Nephron (organoid): Measurements from ENCODE around the gene COLQ.

Experiments used
- H3K27ac Mint-ChIP-seq, 3 experiments: 2 replicates each; pipeline ENCODE4 v1.8.0; 2020; ENCODE audit warnings: mixed read lengths in 3 of 3, mild to moderate bottlenecking in 2 of 3, moderate library complexity in 1 of 3
- H3K27me3 Mint-ChIP-seq: 2 replicates; pipeline ENCODE4 v1.8.0; 2021; ENCODE audit warnings: low read depth, mild to moderate bottlenecking, moderate library complexity, mixed read lengths
- H3K36me3 Mint-ChIP-seq: 2 replicates; pipeline ENCODE4 v1.8.0; 2020; ENCODE audit warnings: low read depth, mixed read lengths
- H3K4me1 Mint-ChIP-seq: 2 replicates; pipeline ENCODE4 v1.8.0; 2020; ENCODE audit warnings: mixed read lengths
- H3K4me3 Mint-ChIP-seq, 3 experiments: 2 replicates each; pipeline ENCODE4 v1.8.0; 2020; ENCODE audit warnings: mild to moderate bottlenecking in 3 of 3, mixed read lengths in 3 of 3, moderate library complexity in 2 of 3
- H3K9me3 Mint-ChIP-seq: 2 replicates; pipeline ENCODE4 v1.8.0; 2020; ENCODE audit warnings: mixed read lengths
- TF ChIP-seq, protein P1 (sequence below), 3 experiments: fragments of 200-600 bp; sonication (generic); IDR thresholded peaks; one replicate each; pipeline ENCODE4 v1.5.0; 2021; ENCODE audit warnings: antibody characterized with exemption in 3 of 3; ENCODE audit not compliant: unreplicated experiment in 3 of 3

Gene COLQ

DNA sequence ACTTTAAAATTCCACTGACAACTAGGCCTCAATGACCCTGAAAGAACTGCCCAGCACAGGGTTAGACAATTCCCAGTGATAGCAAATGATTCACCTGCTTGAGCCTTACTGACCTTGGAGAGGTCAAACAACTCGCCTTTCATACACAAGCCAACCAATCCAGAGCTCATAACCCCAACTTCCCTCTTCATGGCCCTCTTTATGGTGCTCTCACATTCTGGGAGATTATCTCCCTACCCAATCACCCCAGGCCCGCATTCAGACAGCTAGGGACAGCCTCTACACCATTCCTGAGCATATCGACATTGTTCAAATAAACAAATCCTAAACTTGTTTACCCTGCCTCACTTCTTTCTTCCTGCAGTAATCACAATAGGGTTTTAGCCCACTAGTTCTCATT is 32.2 kb upstream of the COLQ start:
- H3K9me3 Mint-ChIP-seq, result peaks cover 2% of the 10 kb centered on the region
- no peaks in the 10 kb centered on the region for H3K4me1 Mint-ChIP-seq
- TF ChIP-seq, protein P1, sequence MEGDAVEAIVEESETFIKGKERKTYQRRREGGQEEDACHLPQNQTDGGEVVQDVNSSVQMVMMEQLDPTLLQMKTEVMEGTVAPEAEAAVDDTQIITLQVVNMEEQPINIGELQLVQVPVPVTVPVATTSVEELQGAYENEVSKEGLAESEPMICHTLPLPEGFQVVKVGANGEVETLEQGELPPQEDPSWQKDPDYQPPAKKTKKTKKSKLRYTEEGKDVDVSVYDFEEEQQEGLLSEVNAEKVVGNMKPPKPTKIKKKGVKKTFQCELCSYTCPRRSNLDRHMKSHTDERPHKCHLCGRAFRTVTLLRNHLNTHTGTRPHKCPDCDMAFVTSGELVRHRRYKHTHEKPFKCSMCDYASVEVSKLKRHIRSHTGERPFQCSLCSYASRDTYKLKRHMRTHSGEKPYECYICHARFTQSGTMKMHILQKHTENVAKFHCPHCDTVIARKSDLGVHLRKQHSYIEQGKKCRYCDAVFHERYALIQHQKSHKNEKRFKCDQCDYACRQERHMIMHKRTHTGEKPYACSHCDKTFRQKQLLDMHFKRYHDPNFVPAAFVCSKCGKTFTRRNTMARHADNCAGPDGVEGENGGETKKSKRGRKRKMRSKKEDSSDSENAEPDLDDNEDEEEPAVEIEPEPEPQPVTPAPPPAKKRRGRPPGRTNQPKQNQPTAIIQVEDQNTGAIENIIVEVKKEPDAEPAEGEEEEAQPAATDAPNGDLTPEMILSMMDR (IDR thresholded peaks at IDR 0.05; ENCODE audit: unreplicated experiment in 3 of 3), result no peak
- no peaks in the 10 kb centered on the region for H3K27me3 Mint-ChIP-seq
- no peak overlapping the region for H3K4me3 Mint-ChIP-seq
- H3K27ac Mint-ChIP-seq, result no peak overlapping the region
- peaks cover 30% of the 10 kb centered on the region for H3K36me3 Mint-ChIP-seq

DNA sequence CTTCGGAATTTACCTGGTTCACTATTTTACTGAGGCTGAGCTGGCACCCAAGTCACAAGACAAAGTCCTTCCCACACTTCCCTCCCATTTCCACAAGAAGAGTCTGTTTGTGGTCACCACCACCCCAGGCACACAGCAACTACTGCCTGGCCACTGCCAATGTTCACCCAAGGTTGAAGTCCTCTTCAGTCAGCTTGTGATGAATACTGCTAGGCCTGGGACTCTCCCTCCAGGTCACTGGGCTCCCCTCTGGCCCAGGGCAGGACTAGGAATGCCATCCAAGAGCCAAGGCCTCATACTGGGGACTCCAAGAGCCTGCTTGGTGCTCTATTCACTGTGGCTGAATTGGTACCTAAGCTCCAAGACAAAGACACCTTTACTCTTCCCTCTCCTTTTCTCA is 30.4 kb upstream of the COLQ start:
- no peak overlapping the region for H3K4me3 Mint-ChIP-seq
- TF ChIP-seq, protein P1 (IDR thresholded peaks at IDR 0.05; ENCODE audit: unreplicated experiment in 3 of 3), result no peak
- H3K4me1 Mint-ChIP-seq, result no peaks in the 10 kb centered on the region

DNA sequence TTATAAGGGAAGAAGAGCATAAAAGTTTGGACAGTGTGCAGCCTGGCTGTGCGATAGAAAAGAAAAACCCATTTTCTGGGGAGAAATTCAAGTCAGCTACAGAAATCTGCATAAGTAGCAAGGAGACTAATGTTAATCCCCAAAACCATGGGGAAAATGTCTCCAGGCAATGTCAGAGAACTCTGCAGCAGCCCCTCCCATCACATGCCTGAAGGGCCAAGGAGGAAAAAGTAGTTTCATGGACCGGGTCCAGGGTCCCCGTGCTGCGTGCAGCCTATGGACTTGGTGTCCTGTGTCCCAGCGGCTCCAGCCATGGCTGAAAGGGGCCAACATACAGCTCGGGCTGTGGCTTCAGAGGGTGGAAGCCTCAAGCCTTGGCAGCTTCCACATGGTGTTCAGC is 28.3 kb upstream of the COLQ start:
- no peak overlapping the region for H3K4me3 Mint-ChIP-seq
- no peaks in the 10 kb centered on the region for H3K4me1 Mint-ChIP-seq
- no peak overlapping the region for H3K27ac Mint-ChIP-seq
- peaks cover 36% of the 10 kb centered on the region for H3K36me3 Mint-ChIP-seq
- H3K9me3 Mint-ChIP-seq, result peaks cover 10% of the 10 kb centered on the region
- TF ChIP-seq, protein P1 (IDR thresholded peaks at IDR 0.05; ENCODE audit: unreplicated experiment in 3 of 3), result no peak
- no peaks in the 10 kb centered on the region for H3K27me3 Mint-ChIP-seq

More for the DNA sequence above, 30.4 kb upstream of the COLQ start:
- H3K36me3 Mint-ChIP-seq, result peaks cover 36% of the 10 kb centered on the region
- H3K9me3 Mint-ChIP-seq, result peaks cover 5% of the 10 kb centered on the region
- H3K27me3 Mint-ChIP-seq, result no peaks in the 10 kb centered on the region
- H3K27ac Mint-ChIP-seq, result no peak overlapping the region

DNA sequence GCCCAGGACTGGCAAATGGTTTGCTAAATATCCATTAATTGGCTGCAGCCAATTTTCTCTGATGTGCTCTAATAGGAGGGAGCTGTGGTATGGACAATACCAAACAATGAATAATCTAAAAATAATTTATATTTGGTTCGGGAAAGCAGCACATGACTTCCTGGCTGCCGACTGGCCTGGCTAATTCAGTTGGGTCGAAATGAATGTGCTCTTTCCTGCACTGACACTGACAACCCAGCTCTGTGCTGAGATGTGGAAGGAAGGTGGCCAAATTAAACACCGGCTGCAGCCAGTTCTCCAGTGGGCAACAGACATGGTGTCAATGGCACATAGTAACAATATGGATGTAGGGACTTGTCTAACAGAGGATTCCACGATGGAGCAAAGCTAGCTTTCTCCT is 21.1 kb upstream of the COLQ start:
- Mint-ChIP-seq H3K27ac (no peak overlapping the region), H3K4me1 (no peaks in the 10 kb centered on the region), H3K4me3 (no peak overlapping the region), H3K9me3 (peaks cover 5% of the 10 kb centered on the region), H3K27me3 (no peaks in the 10 kb centered on the region), H3K36me3 (peaks cover 5% of the 10 kb centered on the region)
- TF ChIP-seq, protein P1 (IDR thresholded peaks at IDR 0.05; ENCODE audit: unreplicated experiment in 3 of 3), result no peak

DNA sequence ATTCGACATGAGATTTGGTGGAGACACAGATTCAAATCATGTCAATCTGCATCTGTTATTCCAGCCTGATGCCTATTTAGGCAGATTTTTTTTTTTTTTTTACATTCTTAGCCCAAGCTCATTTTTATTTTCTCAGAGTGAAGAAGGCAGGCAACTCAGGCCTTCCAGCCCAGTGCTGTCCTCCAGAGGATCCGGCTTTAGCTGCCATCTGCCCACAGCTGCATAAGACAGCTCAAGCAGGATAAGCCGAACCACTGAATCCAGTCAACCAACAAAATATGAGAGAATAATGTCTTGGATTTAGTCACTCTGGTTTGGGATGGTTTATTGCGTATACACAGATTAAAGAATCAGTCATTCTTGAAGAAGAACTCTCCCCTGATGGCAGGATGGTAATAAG is 19.9 kb upstream of the COLQ start:
- Mint-ChIP-seq H3K4me1 (no peaks in the 10 kb centered on the region), H3K27ac (no peak overlapping the region), H3K36me3 (peaks cover 5% of the 10 kb centered on the region), H3K9me3 (peaks cover 3% of the 10 kb centered on the region), H3K27me3 (no peaks in the 10 kb centered on the region), H3K4me3 (no peak overlapping the region)
- TF ChIP-seq, protein P1 (IDR thresholded peaks at IDR 0.05; ENCODE audit: unreplicated experiment in 3 of 3), result no peak

DNA sequence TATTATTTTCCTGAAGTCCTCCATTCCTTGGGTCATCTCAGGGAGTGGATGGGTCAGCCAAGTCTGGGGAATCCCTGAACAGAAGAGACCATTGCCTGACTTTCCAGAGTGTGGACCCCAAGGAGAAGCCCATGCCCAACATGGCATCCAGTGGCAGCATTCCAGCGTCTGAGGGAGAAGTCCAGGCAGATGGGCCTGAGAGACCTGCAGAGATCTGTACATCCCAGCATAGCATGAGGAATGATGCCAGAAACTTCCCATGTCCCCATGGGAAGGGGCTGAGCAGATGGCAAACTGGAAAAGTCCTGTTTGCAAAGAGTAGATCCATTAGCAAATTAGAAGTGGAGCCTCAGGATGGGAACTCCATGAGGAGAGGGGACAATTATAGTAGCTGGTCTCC is 17.6 kb upstream of the COLQ start:
- H3K4me1 Mint-ChIP-seq, result no peaks in the 10 kb centered on the region
- H3K27me3 Mint-ChIP-seq, result no peaks in the 10 kb centered on the region
- H3K9me3 Mint-ChIP-seq, result no peaks in the 10 kb centered on the region
- H3K36me3 Mint-ChIP-seq, result peaks cover 5% of the 10 kb centered on the region
- no peak overlapping the region for H3K27ac Mint-ChIP-seq
- no peak overlapping the region for H3K4me3 Mint-ChIP-seq
- TF ChIP-seq, protein P1 (IDR thresholded peaks at IDR 0.05; ENCODE audit: unreplicated experiment in 3 of 3), result no peak
